NCI-H1092 (cell line): ENCODE results near the gene DCBLD1.
"Not testable (repeated sequence)": the region's sequence is repeated elsewhere in the genome, so short reads cannot be mapped to it uniquely, and the experiment has no call there.

Source experiments
- DNase-seq: peaks from one replicate; lab custom pipeline; 2025; lab: John Stamatoyannopoulos, UW

The DCBLD1 gene

DNA sequence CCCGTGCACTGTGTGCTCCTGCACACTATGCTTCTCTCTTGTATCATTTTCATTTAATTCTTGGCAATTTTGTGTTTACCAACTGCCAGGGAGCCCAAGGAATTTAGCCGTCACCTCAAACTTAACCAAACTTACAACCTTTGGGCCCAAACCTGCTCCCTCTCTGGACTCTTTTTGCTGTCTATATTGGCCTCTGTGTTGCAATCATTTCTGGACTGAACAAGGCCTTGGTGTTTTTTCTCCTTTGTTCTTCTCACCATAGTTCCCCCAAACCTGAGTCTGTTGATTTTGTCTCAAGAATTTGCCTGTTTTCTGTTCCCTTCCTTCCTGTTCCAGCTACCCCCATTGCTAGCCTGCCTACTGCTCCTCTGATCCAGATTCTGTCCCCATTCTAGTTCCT lies 19.2 kb downstream of the DCBLD1 start:
- no peak for DNase-seq

- DNase-seq, result no peak
Measured at GRCh38 chr6:117502580-117502979, 20.1 kb downstream of the DCBLD1 start.

DNA sequence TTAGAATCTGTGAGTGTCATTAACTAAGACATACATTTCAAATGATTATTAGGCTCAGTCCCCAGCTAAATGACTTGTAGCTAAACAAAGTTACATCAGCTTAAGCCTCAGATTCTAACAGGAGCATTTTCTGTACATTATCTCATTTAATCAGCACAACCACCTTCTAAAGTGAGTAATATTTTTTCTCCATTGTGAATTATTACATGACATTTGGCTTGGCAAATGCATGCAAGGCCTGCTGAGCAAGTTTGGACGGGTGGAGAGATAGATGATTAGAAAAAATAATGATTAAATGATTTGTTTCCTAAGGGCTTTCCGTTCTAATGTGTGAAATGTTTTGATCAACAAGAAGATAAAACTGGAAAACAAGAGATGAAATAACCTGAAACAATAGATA lies 20.7 kb downstream of the DCBLD1 start:
- DNase-seq, result no peak

DNA sequence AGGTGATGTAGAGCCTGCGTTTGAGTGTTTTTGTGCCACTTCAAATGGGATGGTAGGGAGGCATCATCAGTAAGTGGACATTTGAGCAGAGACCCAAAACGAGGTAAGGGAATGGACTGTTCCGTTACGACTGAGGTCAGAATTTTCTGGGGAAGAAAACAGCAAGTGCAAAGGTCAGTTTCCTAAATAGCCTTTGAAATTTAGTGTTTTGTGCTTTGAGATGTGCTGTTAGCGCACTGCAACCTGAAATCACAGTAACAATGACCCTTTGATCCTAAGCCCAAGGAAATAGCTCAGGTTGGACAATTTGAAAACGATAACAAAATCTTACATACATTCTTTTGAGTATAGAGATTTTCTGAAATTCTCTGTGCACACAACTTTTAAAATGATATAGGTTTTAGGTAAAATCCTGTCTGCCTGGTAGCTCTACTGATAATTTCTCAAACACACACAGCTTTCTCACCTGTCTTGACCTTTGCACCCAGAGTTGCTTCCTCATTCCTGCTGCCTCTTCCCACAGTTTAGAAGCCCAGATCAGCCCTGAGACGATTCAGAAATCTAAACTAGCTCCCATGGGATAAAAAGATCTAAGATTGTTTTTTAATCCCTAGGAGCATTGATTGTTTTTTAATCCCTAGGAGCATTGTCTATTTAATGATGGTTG lies 22.1 kb downstream of the DCBLD1 start:
- DNase-seq, result no peak

- DNase-seq, result no peak
Measured at GRCh38 chr6:117505311-117505710, 22.8 kb downstream of the DCBLD1 start.

DNA sequence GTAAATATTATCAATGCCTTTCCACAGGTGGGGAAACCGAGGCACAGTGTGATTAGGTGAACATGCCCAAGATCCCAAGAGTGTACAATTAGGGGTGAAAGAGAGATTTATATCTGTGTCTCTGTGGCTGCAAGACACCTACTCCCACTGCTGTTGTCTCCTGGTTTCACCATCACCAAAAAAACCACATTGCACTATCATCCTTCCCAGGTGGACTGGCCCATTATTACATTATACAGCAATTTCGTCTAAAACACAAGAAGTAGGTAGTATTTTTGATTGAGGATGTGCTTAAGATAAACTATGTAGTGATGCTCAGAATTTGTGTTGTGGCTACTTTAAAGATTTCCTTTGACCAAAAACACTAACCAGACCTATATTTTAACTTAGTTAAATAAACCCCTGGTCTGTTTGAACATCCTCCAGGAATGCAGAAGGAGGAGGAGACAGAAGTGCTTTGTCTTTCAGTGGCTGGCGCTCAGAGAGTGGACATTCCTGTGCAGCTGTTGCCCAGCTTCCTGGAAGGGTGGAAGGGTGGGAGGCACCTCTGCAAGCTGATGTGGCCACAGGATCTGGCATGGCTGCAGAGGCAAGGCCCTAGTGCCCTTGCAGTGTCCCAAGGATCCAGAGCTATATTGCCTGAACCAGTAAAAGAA lies 23.8 kb downstream of the DCBLD1 start:
- no peak for DNase-seq

GRCh38 chr6:117506907-117507306 lies 24.4 kb downstream of the DCBLD1 start:
- DNase-seq, result no peak

GRCh38 chr6:117508450-117508971 lies 26.0 kb downstream of the DCBLD1 start:
- no peak for DNase-seq

DNA sequence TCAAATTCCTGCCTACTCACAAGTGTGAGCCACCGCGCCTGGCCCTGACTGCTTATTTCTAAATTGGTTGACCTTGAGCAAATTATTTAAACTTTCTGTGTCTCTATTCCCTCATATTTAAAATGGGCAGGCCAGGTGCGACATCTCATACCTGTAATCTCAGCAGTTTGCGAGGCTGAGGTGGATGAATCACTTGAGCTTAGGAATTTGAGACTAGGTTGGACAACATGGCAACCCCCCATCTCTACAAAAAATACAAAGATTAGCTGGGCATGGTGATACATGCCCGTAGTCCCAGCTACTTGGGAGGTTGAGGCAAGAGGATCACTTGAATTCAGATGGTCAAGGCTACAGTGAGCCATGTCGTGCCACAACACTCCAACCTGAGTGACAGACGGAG lies 26.5 kb downstream of the DCBLD1 start:
- no peak for DNase-seq

- no peak for DNase-seq
Measured at GRCh38 chr6:117512056-117512828, 29.8 kb downstream of the DCBLD1 start.

- no peak for DNase-seq
Measured at GRCh38 chr6:117512987-117513573, 30.6 kb downstream of the DCBLD1 start.

DNA sequence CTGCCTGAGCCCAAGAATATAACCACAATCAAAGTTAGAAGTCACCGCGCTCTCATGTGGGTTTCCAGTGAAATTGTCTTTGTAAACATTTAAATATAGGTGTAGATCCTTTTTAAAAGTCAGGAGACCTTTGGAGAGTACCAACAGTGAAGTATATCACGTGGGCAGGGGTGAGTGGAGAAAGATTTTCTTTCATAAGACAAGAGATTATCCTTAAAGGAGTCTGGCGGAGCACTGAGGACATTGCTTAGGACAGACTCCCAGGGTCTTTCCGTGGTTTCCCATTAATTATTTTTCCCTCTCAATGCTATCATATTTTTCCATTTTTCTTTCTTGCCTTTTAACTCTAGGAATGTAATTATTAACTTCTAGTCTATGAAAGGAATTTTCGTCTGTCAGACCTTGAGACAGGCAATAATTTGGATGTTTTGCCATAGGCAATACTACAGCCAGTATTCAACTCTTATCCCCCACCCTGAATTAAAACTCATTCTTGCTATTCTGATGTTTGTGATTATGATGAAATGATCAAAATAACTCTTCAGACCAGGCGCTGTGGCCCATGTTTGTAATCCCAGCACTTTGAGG lies 31.4 kb downstream of the DCBLD1 start:
- DNase-seq, result no peak

DNA sequence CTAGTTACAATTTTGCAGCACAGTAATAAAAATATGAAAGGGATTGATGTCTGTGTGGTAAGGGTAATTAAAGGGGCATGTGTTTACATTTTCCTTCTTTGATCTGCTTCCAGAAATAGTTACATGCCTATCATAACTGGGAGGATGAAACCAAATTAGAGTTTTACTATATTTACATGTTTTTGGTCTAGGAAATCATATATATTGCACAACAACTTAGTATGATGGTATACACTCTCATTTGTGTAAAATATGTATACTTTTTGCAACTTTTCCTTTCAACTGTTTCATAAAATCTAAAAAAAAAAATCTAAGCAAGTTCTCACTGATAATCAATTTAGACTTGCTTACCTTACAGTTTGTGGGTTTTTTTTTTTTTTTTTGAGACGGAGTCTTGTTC lies 32.2 kb downstream of the DCBLD1 start:
- no peak for DNase-seq

GRCh38 chr6:117515326-117515725 lies 32.9 kb downstream of the DCBLD1 start:
- no peak for DNase-seq

DNA sequence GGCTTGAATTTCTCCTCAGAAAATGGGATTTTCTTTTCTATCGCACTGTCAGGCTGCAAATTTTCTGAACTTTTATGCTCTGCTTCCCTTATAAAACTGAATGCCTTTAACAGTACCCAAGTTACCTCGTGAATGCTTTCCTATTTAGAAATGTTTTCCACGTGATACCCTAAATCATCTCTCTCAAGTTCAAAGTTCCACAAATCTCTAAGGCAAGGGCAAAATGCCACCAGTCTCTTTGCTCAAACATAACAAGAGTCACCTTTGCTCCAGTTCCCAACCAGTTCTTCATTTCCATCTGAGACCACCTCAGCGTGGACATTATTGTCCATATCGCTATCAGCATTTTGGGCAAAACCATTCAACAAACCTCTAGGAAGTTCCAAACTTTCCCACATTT lies 35.5 kb downstream of the DCBLD1 start:
- not testable (repeated sequence) for DNase-seq

DNA sequence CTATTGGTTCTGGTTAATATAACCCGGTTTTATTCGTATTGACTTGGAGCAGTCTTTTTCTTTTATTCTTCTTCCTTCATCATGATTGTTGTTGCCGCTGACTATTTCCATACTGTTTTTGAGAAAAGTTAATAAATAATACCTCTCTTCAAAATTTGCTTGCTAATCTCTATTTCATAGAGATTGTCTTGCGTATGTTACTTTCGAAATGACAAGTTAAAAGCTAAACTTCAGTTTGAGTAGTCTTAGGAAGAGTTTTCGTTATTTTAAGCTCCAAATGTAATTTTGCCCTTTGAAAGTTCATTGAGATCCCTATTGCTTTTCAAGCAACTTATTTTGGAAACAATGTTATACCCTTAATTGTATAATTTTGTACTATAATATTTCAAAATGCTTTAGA lies 36.4 kb downstream of the DCBLD1 start:
- DNase-seq, result no peak

GRCh38 chr6:117520603-117521395 lies 38.3 kb downstream of the DCBLD1 start:
- no peak for DNase-seq

GRCh38 chr6:117521791-117522502 lies 39.5 kb downstream of the DCBLD1 start:
- no peak for DNase-seq

GRCh38 chr6:117525607-117526006 lies 43.1 kb downstream of the DCBLD1 start:
- DNase-seq, result no peak

GRCh38 chr6:117530467-117531242 lies 48.2 kb downstream of the DCBLD1 start:
- DNase-seq, result no peak
